GM19099 (cell line): ENCODE measurements around the gene NTNG1.

Source experiments
- POLR2A ChIP-seq: IDR thresholded peaks from 3 replicates; pipeline ENCODE4 v1.6.1; 2011; ENCODE audit warnings: low read depth; ENCODE audit not compliant: insufficient read length; ENCODE audit errors: extremely low read depth

Gene NTNG1

DNA sequence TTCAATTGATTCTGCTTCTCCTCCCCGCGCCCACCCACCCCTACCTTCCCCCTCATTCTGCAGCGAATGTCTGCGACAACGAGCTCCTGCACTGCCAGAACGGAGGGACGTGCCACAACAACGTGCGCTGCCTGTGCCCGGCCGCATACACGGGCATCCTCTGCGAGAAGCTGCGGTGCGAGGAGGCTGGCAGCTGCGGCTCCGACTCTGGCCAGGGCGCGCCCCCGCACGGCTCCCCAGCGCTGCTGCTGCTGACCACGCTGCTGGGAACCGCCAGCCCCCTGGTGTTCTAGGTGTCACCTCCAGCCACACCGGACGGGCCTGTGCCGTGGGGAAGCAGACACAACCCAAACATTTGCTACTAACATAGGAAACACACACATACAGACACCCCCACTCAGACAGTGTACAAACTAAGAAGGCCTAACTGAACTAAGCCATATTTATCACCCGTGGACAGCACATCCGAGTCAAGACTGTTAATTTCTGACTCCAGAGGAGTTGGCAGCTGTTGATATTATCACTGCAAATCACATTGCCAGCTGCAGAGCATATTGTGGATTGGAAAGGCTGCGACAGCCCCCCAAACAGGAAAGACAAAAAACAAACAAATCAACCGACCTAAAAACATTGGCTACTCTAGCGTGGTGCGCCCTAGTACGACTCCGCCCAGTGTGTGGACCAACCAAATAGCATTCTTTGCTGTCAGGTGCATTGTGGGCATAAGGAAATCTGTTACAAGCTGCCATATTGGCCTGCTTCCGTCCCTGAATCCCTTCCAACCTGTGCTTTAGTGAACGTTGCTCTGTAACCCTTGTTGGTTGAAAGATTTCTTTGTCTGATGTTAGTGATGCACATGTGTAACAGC lies 339.9 kb downstream of the NTNG1 start:
- TF ChIP-seq POLR2A = no peak

DNA sequence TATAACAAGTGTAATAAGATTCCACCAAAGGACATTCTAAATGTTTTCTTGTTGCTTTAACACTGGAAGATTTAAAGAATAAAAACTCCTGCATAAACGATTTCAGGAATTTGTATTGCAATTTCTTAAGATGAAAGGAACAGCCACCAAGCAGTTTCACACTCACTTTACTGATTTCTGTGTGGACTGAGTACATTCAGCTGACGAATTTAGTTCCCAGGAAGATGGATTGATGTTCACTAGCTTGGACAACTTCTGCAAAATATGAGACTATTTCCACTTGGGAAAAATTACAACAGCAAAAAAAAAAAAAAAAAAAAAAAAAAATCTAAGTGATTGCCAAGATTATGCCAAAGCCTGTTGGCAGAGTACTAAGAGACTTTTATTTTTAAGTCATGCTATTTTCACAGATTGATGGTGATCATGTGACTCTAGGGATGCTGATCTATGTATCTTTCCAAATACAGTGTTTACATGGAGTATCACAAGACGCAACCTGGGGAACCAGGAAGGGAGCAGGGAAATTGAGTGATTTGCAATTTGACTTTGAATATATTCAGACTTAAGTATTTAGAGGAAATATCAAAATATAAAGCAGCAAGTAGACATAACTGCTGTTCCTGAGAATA lies 341.0 kb downstream of the NTNG1 start:
- TF ChIP-seq POLR2A = no peak

DNA sequence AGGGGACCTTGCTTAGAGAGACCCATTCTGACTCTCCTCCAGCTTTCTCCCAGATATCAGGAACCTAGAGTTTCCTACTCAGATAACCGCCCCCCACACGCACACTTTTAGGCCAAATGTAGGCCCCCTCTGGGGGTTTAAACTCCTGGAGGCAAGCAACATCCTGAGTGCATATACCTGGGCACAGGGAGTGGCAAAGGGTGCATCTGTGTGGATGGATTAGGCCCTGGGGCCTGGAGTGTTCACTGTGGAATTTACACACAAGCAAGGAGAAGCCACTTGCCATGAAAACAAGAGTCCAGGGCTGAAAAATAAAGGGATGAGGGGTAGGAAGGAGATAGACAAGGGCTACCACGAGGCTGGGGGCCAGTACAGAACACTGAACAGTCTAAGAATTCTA lies 343.1 kb downstream of the NTNG1 start:
- TF ChIP-seq POLR2A = no peak

DNA sequence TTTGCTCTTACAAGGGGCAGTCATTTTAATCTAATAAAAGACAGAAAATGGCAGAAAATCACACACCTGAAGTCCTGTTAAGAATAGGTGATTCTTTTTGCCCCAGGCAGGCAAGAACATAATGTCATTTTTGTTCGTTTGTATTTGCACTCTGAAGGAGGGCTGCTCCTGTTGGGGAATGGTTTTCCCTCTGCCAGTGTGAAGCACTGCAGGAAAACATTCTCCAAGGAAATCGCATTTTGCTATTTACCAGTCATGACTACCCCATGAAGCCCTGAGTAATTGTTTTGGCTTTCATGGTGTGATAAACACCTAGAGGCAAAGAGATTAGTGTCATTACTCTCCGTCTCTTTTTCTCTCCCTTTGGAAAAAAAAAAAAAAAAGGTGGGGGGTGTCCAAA lies 345.5 kb downstream of the NTNG1 start:
- TF ChIP-seq POLR2A = no peak

DNA sequence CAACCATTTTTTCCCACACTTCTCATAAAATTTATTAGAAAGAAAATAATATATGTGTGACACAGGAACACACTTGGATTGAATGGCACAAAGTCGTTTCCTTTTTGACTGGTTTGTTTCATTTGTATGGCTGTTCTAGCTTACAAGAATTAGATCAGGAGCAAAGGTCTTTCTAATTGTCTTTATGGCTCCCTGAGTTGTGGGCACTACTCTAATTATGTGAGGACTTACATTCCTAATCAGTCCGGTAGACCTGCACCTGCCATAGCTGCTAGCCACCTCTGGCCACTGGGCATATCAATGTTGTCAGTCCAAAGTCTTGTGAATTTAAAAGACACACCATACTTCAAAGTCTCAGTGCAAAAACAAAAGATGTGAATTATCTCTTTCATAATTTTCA lies 346.7 kb downstream of the NTNG1 start:
- TF ChIP-seq POLR2A = no peak

DNA sequence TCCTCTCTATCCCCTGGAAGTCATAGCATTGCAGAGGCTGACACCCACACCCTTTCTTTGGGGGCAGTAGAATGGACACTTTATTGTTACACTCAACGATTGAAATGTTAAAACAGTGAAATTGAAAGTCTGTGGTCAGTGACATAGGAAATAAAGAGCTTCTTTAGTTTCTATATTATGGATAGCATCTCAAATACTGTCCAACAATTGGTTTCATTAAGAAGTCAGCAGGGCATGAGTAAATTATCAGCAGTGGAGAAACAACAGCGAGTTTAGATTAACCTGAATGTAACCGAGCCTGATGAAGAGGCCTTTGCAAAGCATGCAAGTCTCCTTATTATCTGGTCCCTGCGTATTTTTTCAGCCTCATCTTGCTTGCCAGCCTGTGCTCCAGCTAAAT lies 350.7 kb downstream of the NTNG1 start:
- TF ChIP-seq POLR2A = no peak

DNA sequence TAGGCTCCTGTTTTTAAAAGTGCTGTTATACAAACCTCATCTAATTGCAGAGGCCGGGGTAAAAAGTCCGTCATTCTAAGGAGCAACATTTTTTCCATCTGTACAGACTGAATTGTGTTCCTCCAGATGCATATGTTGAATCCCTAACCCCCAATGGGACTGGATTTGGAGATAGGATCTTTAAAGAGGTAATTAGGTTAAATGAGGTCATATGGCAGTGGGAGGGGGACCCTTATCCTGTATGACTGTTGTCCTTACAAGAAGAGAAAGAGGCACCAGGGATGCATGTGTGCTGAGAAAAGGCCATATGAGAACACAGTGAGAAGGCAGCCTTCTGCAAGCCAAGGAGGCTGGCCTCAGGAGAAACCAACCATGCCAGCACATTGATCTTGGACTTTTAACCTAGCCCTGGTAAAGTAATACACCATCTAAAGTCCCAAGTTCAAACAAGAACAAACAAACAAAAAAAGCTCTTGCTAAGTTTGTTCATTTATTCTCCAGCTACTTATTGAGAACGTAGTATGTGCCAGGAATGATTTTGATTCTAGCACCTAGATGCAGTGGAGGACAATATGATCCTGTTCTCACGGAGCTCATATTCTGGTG lies 352.4 kb downstream of the NTNG1 start:
- no peak for TF ChIP-seq POLR2A

DNA sequence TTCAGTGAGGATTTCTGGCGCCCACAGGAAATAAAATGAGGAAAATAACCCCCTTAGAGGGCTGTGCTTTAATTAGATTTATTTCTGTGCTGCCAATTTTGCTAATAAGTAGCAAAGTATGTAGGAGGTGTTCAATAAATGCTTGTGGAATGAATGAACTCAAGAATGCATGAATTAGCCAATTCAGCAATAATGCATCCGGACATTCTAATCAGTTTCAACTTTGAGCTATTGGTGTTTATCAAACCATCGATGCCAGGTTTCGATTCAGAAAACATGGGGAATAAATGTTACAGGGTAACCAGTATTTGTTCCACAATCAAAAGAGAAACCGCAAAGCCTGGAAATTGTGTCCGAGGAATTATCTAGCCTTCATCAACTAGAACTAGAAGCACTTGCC lies 353.2 kb downstream of the NTNG1 start:
- no peak for TF ChIP-seq POLR2A

DNA sequence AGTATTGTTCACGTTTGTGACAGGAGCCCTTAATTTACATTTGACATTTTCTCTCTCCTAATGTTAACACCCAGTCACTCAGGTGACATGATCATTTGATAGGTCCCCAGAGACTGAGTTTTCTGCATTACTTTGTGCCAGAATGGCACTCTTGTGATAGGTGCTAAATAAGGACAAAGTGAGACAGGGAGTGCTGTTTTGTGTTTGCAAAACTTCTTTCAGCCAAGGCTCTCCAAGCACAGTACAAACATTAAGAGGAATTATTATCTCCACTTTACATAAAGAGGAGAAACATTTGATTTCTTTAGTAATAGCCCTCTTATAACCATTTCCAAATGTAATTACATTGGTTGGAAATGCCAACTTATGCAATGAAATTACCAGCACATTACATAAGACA lies 355.2 kb downstream of the NTNG1 start:
- TF ChIP-seq POLR2A = no peak

DNA sequence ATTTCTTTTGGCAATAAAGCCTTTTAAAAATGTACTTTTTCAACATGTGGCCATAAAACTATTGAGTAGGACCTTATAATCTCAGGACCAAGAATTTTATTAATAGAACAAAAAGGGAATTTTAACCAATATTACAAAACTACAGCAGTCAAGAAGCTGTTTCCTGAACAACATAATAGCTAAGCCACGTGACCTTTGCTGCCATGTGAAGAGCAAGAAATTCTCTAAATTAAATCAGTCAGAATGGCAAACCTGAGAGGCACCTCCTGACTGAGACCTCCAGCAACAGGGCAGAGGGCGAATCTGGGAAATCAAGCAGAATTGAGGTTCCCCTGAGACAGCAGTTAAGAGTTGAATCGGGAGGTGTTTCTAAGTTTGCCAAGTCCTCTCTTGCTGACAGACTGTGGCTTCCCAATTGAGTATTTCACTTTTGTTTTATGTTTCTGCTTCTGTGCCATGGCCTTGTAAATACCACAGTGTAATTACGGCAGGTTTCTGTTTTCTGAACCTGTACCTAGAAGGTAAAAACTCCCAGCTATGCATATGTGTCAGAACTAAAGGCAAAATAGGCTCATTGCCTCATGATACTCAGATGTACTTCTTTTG lies 358.4 kb downstream of the NTNG1 start:
- TF ChIP-seq POLR2A = no peak

DNA sequence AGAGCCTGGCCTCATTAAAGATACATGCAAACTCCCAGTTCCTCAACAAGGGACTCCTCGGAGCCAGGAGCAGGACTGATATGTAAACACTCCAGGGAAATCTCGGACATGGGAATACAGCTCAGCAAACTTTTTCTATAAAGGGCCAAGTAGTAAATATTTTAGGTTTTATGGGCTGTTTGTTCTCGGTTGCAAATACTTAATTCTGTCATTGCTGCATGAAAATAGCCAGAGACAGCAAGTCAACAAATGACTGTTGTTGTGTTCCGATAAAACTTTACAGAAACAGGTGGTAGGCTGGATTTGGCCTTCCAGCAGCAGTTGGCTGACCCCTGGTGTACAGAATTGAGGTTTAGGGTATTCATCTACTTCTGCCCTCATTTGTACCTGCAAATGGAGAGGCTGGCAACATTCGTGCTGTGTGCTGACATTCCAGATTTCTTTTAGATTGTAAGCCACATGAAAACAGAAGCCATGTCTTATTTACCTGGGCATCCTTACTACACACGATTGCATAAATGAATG lies 360.3 kb downstream of the NTNG1 start:
- no peak for TF ChIP-seq POLR2A

DNA sequence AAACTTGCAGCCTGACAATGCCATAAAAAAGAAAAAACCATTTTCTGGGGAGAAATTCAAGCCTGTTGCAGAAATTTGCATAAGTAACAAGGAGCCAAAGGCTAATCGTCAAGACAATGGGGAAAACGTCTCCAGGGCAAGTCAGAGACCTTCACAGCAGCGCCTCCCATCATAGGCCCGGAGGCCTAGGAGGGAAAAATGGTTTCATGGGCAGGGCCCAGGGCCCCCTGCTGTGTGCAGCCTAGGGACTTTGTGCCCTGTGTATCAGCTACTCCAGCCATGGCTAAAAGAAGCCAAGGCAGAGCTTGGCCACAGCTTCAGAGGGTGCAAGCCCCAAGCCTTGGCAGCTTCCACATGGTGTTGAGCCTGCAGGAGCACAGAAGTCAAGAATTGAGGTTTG lies 369.5 kb downstream of the NTNG1 start:
- no peak for TF ChIP-seq POLR2A

DNA sequence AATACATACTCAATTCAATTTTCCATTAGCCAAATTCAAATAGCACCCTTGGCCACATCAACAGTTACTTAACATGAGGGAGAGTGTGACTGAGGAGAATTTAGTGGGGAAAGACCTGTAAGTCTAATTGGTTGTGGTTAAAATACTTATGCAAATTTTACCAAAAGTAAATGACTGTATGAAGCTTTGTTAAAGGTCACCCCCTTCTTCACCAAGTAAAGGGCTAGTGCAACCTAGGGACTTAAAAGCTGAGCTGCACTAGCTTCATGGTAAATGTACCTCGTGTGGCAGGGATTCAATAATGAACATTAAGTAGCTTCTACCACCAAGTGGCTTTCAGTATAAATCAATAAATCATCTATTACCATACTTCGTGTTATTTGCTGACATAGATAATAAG lies 372.0 kb downstream of the NTNG1 start:
- TF ChIP-seq POLR2A = no peak

DNA sequence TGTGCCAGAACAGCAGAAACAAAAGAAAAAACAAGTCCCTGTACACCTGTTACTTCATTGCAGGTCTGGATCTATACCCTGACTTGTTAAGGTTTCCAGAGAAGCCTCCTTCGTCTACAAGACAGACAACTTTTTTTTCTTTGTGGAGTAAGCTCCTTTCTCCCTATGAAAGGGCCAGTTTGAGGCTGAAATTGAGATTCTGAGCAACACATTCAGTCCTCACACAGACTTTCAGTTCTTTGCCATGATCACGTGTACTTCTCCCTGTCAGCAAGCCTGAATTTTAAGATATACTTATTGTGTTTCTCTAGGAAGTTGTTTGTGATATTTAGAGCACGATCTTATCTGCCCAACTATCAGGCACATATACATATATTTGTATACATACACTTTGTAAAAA lies 374.0 kb downstream of the NTNG1 start:
- TF ChIP-seq POLR2A = no peak

DNA sequence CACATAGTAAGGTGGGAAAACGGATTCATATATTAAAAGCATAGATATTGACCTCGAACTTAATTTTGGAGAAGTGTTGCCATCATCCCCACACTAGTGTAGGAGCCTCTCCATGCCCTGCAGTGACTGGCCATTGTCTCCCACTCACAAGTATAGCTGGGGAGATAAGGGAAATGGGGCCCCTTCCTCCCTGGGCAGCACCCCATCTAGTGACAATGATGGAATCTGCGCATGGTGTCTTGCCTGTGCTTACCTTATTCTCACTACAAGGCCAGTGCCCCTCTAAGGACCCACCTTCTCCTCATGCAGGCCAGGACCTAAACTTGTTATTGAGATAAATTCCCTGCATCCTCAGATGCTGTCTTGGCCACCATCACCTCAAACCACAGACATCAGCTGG lies 374.9 kb downstream of the NTNG1 start:
- no peak for TF ChIP-seq POLR2A

DNA sequence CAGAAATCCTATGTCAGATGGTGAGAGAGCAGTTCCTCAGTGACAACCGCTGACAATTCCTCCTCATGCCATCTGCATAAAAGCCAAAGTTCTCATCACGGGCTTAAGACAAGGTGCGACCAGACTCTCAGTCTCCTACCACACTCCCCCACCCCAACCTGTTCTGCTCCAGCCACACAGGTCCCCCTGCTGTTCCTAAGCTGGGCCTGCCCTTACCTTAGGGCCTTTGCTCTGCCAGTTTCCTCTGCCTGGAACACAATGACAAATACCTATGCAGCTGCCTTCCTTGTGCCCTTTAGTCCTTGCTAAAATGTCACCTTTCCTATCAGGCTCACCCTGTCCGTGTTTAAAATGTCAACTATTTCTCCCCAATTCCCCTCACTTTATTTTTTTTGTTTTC lies 382.2 kb downstream of the NTNG1 start:
- TF ChIP-seq POLR2A = no peak

DNA sequence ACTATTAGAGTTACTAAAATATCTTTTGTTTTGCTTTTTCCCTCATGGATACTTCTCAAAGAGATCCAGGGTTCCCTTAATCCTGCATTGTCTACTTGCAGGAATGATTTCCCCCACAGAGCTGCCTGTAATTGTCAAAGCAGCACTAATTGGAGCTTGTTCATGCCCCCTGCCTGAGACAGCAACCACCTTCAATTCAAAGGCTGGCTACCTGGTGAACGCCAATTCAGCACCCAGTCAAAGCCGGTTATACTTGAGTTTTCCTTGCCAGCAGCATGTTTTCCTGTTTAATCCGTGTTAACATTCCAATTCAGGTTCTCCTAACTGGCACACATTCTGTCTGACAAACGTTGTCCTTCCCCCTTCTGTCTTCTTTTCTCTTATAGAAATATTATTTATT lies 382.9 kb downstream of the NTNG1 start:
- no peak for TF ChIP-seq POLR2A
